Bone marrow (tissue), 2 donors: ENCODE measurements around the gene USP24.

Experiments used
- DNase-seq, 2 donors: peaks; one replicate each; lab custom pipeline; 2025; lab: John Stamatoyannopoulos, UW

USP24 gene

DNA sequence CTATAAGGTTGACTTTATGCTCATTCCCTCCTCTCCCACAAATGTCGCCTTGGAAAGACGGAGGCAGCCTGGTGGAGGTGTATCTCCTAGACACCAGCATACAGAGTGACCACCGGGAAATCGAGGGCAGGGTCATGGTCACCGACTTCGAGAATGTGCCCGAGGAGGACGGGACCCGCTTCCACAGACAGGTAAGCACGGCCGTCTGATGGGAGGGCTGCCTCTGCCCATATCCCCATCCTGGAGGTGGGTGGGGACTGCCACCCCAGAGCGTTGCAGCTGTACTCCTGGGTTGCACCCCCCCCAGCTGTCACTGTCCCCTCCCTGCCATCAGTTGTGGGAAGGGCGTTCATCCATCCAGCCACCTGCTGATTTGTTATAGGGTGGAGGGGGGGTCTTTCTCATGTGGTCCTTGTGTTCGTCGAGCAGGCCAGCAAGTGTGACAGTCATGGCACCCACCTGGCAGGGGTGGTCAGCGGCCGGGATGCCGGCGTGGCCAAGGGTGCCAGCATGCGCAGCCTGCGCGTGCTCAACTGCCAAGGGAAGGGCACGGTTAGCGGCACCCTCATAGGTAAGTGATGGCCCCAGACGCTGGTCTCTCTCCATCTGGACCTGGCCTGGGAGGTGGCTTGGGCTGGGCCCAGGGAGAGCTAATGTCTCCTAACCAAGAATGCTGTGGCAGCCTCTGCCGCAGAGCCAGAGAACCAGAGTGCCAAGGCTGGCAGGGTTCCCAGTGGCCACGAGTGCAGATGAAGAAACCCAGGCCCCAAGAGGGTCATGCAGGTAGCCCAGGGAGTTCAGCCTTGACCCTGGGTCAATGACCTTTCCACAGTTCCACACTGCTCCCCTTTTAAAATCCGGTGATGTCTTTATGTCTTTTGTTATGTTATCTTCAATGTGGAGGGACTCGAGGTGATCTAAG is 162.7 kb downstream of the USP24 start:
- no peak for DNase-seq

DNA sequence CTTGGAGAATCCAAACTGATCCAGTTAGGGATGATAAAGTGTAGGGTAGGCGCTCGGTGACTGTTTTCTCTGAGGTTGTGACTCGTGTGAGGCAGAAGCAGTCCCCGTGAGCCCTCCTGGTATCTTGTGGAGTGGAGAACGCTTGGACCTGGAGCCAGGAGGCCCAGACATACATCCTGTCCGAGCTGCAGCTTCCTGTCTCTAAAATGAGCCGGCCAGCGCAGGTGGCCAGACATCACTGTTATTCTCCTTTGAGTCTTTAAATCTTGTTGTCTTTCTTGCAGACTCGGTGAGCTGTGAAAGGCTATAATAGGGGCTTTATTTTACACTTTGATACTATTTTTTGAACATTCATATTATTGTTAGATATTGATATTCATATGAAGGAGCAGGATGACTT is 163.5 kb downstream of the USP24 start:
- DNase-seq, result no peak

GRCh38 chr1:55051169-55051568 is 164.0 kb downstream of the USP24 start:
- no peak for DNase-seq

DNA sequence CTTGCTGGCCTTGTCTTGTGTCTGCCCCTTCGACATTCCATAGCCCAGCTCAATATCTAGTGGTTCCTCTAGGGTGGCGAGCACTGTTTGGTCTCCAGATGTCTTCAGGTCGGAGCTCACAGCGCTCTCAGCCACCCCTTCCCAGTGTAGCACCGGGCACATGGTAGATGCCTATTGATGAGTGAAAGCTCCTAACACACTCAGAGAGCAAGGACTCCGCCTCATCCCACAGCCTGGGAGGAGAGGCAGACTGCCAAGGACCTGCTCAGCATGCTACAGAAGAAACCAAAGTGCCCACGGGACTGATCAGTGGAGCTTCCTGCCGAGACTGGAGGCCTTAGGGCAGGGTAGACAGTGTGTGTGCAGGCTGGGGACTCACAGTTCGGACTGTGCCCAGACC is 164.9 kb downstream of the USP24 start:
- no peak for DNase-seq

DNA sequence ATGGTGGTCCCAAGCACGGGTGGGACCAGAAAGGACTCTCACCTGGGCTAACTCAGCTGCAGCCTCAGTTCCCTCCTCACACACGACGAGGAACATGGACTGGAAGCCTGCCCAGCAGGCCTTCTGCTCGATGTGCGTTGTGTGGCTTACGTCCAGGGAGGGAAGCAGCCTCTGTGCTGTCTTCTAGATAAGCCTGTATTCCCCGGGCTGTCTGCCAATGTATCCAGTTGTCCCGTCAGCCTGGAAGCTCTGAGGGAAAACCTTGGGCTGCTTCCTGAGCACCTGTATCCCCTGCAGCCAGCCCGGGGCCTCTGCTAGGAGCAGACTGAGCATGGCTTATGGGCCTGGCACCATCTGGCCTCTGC is 165.3 kb downstream of the USP24 start:
- no peak for DNase-seq

DNA sequence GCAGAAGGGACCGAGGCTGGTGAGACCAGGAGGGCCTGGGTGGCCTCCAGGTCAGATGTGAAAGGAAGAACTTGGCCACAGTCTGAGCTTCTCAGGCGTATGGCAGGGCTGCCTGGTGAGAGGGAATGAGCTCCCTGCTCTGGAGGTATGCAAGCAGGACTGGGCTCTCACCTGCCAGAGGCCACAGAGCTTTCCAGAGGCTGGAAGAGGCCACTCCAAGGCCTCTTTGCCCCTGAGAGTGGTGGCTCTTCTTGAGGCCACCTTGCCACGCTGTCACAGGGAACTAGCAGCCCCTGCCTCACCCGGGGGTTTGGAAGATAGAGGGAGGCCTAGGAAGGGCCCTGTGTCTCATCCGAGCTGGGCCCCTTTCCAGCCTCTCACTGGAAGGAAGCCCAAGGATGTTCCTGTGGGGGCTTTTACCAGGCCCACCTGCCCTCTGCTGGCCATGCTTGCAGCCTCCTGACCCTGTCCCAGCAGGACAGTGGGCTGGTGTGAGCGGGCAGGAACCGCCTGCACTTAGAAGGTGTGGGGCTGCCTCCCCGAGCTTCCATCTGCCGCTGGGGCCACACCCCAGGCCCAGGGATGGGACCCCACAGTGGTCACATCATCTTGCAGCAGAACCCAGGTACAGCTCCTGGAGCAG is 165.8 kb downstream of the USP24 start:
- DNase-seq, result no peak

DNA sequence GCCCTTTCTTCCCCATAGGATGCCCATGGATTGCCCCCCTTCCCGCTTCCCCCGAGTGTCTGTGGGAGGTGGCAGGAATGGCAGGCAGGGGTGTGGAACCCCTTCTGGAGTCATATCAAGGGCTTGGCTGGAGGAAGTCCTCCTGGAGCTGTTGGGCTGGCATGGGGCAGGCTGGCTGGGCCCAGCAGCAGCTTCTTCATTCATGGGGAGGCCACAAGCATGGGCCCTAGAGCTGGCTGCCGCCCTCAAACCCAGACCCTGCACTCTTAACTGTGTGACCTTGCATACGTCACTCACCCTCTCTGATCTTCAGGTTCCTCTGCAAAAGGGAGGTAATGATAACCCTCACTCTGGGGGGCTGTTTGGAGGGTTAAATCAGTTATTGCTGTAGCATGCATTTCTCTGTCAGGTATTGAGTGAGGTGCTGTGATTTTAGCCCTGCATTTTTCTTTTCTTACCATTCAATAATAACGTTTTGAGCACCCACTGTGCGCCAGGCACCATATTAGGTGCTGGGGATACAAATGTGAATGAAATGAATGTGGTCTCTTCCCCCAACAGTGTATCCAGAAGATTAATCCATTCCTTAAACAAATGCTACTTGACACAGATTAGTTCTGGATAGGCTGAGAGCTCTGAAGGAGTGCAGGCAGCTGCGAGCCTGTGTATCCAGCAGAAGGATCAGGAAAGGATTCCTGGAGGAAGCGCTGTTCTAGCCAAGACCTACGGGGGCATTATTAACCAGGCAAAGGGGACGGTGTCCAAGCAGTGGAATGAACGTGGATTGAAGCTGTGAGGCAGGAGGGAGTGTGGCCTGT is 166.5 kb downstream of the USP24 start:
- no peak for DNase-seq

DNA sequence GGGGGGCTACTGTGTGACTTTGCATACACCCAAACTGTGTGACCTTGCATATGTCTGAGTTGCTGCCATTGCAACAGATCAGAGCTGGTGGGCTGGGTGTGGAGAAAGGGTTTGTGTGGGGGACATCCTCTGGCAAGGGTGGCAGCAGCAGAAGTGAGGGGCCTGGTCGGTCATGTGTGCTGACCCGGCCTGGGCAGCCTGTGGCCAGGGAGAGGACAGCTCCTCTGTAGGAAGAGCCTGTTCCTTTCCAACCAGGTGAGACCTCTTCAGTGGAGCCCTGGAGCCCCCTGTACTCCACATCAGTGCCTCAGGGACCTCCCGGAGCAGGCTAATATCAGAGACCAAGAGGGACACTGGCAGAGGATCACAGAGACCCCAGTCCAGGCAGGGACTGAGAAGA is 167.6 kb downstream of the USP24 start:
- DNase-seq, result no peak

GRCh38 chr1:55046871-55047270 is 168.3 kb downstream of the USP24 start:
- no peak for DNase-seq

DNA sequence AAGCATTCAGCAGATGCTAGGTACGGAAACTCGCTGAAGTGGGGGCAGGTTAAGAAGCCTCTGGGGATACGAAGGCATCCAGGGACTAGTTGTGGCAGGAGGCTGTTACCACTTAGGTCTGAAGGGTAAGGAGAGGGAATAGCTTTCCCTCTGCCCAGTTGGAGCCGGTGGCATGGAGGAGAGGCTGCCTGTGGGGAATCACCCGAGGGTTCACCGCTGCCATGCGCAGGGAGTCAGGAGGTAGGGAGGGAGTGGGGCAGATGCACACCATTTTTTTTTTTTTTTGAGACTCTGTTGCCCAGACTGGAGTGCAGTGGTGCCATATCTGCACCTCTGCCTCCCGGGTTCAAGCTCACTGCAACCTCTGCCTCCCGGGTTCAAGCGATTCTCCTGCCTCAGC is 169.7 kb downstream of the USP24 start:
- no peak for DNase-seq

- DNase-seq, result no peak
Measured at GRCh38 chr1:55044617-55045397, 170.4 kb downstream of the USP24 start.

- DNase-seq, result no peak
Measured at GRCh38 chr1:55043726-55044125, 171.4 kb downstream of the USP24 start.

DNA sequence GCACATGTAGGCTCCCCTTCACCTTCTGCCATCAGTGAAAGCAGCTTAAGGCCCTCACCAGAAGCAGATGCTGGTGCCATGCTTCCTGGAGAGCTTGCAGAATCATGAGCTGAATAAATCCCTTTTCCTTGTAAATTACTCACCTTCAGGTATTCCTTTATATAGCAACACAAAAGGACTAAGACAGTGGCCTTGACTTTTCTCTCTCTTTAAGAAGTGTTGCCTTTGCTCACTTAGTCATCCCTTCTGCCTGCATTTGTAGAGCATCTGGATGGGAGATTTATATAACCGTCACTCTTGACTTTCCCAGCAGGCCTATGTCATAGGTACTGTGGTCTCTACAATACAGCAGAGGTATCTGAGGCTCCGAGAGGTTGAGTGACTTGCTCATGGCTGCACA is 172.2 kb downstream of the USP24 start:
- no peak for DNase-seq

DNA sequence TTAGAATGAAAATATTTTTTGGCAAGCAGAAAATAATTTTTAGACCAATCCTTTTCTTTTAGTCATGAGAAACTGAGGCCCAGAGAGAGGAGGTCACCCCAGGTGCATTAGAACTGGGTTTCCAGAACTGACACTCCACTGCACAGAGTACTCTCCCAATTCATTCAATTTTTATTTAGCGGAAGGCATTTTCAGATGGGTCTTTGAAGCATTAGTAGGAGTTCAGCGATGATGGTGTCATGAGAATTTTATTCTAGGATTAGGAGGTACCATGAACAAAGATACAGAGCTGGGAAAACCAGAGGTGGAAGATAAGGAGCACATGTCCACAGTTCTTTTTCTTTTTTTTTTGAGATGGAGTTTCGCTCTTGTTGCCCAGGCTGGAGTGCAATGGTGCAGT is 173.6 kb downstream of the USP24 start:
- no peak for DNase-seq

DNA sequence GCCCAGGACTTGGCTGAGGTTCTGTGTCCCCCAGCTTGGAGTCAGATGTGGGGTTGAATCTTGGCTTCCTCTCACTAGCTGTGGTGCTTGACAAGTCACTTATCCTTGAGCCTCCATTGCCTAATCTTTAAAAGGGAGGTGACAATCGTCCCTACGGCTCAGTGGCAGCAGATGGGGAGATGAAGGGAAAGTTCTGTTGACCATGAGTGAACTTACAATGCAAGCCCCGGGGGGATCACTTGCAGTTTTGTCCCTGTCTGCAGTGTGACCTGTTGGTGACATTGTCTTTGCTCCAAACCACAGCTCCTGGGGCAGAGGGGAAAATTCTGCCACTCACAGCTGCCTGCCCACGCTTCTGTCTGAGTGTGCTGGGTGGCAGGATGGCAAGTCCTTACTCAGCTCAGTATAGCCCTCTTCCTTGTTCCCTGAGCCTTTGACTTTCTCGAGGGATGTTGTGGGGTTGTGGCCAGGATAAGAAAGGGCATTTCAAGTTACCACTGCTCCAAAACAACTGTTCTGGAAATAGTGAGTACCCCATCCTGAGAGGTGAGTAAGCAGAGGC is 174.2 kb downstream of the USP24 start:
- DNase-seq, result no peak

DNA sequence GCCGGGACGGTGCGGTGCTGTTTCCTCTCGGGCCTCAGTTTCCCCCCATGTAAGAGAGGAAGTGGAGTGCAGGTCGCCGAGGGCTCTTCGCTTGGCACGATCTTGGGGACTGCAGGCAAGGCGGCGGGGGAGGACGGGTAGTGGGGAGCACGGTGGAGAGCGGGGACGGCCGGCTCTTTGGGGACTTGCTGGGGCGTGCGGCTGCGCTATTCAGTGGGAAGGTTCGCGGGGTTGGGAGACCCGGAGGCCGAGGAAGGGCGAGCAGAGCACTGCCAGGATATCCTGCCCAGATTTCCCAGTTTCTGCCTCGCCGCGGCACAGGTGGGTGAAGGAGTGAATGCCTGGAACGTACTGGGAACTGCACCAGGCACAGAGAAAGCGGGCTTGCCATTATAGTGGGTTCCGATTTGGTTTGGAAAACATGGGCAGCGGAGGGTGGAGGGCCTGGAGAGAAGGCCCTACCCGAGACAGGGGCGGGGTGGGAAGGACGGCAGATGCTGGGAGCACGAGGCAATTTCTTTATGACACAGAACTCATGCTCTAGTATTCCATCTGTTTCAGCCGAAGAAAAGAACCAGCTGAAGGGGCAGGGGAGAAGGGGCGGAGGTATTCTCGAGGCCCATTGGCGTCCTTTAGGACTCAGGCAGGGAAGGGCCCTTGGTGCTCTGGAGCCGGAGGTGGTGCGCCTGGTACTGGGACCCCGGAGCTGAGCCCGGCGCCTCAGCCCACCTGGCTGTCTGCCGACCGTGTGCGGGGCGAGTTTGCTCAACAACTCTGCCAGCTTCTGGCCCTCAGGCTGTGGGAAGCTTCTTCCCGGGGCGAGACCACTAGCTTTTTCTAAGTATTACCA is 174.9 kb downstream of the USP24 start:
- no peak for DNase-seq

GRCh38 chr1:55039342-55040082 is 175.7 kb downstream of the USP24 start, which contains the start of gene PCSK9:
Gene PCSK9, plus strand, starts transcription at chr1:55039548. Its CDS starts 290 bp downstream, at chr1:55039838.
- DNase-seq, result no peak

- no peak for DNase-seq
Measured at GRCh38 chr1:55038974-55039341, 176.2 kb downstream of the USP24 start.

- no peak for DNase-seq
Measured at GRCh38 chr1:55038552-55038838, 176.7 kb downstream of the USP24 start.
